Measurements from ENCODE around the gene ATP11C. TPM values are rescaled to one million over a fixed set of nuclear protein-coding genes. Genes with fewer than 3 reads are reported as not detected.

Gene ATP11C
- 27.6 and 29.9 TPM in 2 replicates for total RNA-seq

DNA sequence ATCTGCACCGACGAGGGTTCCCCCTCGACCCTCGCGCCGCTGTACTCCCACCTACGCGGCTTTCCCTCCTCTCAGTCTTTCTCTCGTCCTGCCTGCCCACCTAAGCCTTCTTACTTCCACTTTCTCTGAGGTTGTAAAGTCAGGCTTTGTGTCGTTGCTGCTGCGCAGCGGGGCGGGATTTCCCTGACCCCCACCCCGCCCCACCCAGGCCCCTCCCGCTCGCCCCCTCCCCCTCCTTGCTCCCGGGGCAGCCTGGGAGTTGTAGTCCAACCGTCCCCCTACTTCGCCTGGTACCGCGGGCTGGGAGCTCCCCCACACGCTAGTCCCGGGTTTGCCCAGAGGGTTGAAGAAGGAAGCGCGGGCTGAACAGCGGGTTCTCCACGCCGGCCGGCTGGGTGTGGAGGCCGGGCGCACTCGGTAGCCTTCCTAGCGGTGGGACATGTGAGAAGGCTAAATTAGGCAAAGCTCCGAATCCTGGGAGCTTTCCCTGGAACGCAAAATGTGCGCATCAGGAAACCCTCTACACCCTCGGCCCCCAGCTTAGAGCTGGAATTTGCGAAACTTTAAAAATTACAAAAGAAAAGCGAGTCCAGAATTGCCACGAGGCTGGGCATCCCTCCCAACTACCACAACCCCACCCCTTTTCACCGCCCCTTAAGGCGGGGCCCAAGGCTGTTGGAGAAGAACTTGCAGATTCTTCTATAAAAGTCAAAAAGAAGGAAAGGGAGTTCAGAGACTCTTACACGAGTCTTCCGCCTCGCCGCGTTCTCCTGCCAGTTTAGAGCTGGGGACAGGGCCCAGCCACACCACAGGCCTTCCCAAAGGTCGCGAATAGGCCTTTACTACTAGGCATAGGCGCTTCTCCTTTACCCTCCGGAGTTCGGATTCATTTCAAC lies at the start of gene ATP11C:
ATP11C (minus strand) TSS at position 153 of the 896 bp plus-strand sequence. CDS start 1,011 bp downstream, outside the sequence.

DNA sequence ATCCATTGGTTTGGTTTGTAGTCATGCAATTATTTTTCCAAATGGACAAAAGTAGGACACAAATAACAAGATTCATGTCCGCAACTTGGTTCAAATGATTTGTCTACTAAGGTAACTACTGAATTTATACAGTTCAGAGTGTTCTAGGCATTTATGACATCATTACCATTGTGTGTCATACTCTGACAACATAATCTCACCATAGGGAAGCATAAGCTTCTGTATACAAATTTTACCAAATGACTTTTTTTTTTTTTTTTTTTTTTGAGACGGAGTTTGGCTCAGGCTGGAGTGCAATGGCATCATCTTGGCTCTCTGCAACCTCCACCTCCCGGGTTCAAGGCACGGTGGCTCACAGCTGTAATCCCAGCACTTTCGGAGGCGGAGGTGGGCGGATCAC lies 32.6 kb upstream of the ATP11C start, which contains the start of gene CXorf66:
CXorf66 (minus strand) TSS at position 101 of the 400 bp plus-strand sequence; CDS start at position 76, 25 bp downstream.

DNA sequence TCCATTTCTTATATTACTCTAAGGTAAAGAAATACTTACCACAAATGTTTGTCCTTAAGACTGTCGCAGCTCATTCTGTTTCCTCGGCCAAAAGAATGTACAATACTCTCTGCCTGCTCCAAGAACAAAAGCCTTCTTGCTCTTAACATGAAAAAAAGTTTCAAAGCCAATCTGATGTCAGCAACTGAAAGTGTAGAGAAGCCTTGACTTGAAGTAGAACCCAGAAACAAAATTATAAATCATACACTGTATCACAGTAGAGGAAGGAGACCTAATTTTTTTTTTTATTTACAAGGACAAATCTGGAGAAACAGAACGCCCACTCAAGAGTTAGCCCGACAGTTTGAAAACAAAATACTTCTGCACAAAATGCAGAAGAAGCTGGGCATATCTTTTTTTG lies 224.8 kb downstream of the ATP11C start, which contains the start of gene MCF2:
MCF2 (minus strand) TSS at position 101 of the 400 bp plus-strand sequence. CDS start 56,423 bp downstream, outside the sequence.

Other genes with a start within 250 kb of the ATP11C start
- 0.93 TPM in 1 of 2 replicates, not detected in the other for gene MCF2, start 224.9 kb downstream of the ATP11C start, total RNA-seq
- gene CXorf66, start 32.5 kb upstream of the ATP11C start, total RNA-seq, result not detected in 2 replicates

All from pericardium fibroblast (primary cell).